PC-3 (cell line): ENCODE measurements around the gene COLEC12. TPM values are rescaled to one million over a fixed set of nuclear protein-coding genes. Genes with fewer than 3 reads are reported as not detected.

Source experiments
- ATAC-seq: fragments of 200-7000 bp; cut with Tn5 transposase; 2 replicates; pipeline ENCODE4 v1.9.1; 2020; ENCODE audit warnings: mild to moderate bottlenecking, moderate library complexity
- BruUV-seq: library from RNA; stranded (reverse); fragments of 400-500 nt; replicated peaks from 2 replicates; lab custom pipeline; 2021; lab: Mats Ljungman, UMichigan
- CTCF ChIA-PET: fragments of 300-600 bp; sonication (Branson Sonifier 250); formaldehyde crosslinking; loops from one replicate; lab custom pipeline; 2022; ENCODE audit warnings: antibody characterized with exemption; lab: Charles Lee
- POLR2A ChIA-PET: fragments of 300-600 bp; sonication (Branson Sonifier 250); formaldehyde crosslinking; loops from one replicate; lab custom pipeline; 2022; ENCODE audit warnings: antibody characterized with exemption; ENCODE audit not compliant: unreplicated experiment; lab: Charles Lee
- DNase-seq: peaks from one replicate; pipeline ENCODE4 v3.0.0-alpha.2; 2015
- H2AFZ ChIP-seq: fragments of 300-600 bp; sonication (generic); 2 replicates; pipeline ENCODE4 v1.6.0; 2016; ENCODE audit warnings: antibody characterized with exemption, low read length
- H3F3A ChIP-seq: fragments of 300-600 bp; sonication (generic); one replicate; pipeline ENCODE4 v1.6.0; 2017; ENCODE audit warnings: antibody characterized with exemption, low read length, control low read depth, mild to moderate bottlenecking; ENCODE audit not compliant: unreplicated experiment
- H3K27ac ChIP-seq: fragments of 300-600 bp; sonication (generic); 2 replicates; pipeline ENCODE4 v1.5.1; 2016; ENCODE audit warnings: mild to moderate bottlenecking, low read length
- H3K27me3 ChIP-seq: fragments of 300-600 bp; sonication (generic); 2 replicates; pipeline ENCODE4 v1.6.1; 2016; ENCODE audit warnings: low read length, mixed read lengths
- H3K36me3 ChIP-seq: fragments of 300-600 bp; sonication (generic); 2 replicates; pipeline ENCODE4 v1.6.1; 2016; ENCODE audit warnings: low read depth, mixed run types, low read length, mixed read lengths
- H3K4me1 ChIP-seq: fragments of 300-600 bp; sonication (generic); 2 replicates; pipeline ENCODE4 v1.5.1; 2016; ENCODE audit warnings: low read length; ENCODE audit not compliant: insufficient read depth
- H3K4me2 ChIP-seq: fragments of 300-600 bp; sonication (generic); 2 replicates; pipeline ENCODE4 v1.6.0; 2016; ENCODE audit warnings: low read length
- H3K4me3 ChIP-seq: fragments of 300-600 bp; sonication (generic); 2 replicates; pipeline ENCODE4 v1.5.1; 2016; ENCODE audit warnings: mild to moderate bottlenecking, low read length, mixed read lengths
- H3K79me2 ChIP-seq: fragments of 300-600 bp; sonication (generic); 2 replicates; pipeline ENCODE4 v1.6.1; 2017; ENCODE audit warnings: low read length, mixed read lengths
- H3K9ac ChIP-seq: fragments of 300-600 bp; sonication (generic); 2 replicates; pipeline ENCODE4 v1.6.0; 2016; ENCODE audit warnings: mild to moderate bottlenecking, low read length
- H3K9me2 ChIP-seq: fragments of 300-600 bp; sonication (generic); replicated peaks from 2 replicates; pipeline ENCODE4 v1.6.1; 2016; ENCODE audit warnings: mixed run types, low read length, mixed read lengths
- H3K9me3 ChIP-seq: fragments of 300-600 bp; sonication (generic); 2 replicates; pipeline ENCODE4 v1.6.1; 2016; ENCODE audit warnings: low read length, mixed read lengths
- H4K20me1 ChIP-seq: fragments of 300-600 bp; sonication (generic); 2 replicates; pipeline ENCODE4 v1.6.1; 2016; ENCODE audit warnings: low read length, mixed read lengths
- EZH2 ChIP-seq: fragments of 300-600 bp; sonication (generic); IDR thresholded peaks from one replicate; pipeline ENCODE4 v1.6.1; 2017; ENCODE audit warnings: antibody characterized with exemption, mild to moderate bottlenecking, low read length; ENCODE audit not compliant: unreplicated experiment
- EZH2phosphoT487 ChIP-seq: fragments of 300-600 bp; sonication (generic); IDR thresholded peaks from 2 replicates; pipeline ENCODE4 v1.6.1; 2018; ENCODE audit warnings: mild to moderate bottlenecking, antibody characterized with exemption, low read length, borderline replicate concordance
- intact Hi-C: fragments of 100-400 bp; cut with micrococcal nuclease; formaldehyde crosslinking; loops from 2 replicates; pipeline ENCODE4 v1.9.0; 2023
- total RNA-seq: library from RNA; depleted of rRNA; stranded (reverse); fragments of >200 nt; gene quantifications from 2 replicates; pipeline ENCODE4 v1.2.3, GENCODE V29; 2014
- TF ChIP-seq, protein P1 (sequence below): fragments of 300-600 bp; sonication (generic); conservative IDR thresholded peaks from 2 replicates; pipeline ENCODE4 v1.5.1; 2017; ENCODE audit warnings: antibody characterized with exemption, low read depth, mild to moderate bottlenecking, low read length

The COLEC12 gene
- total RNA-seq, 1 experiment from 2014 or later: 0.04 TPM

DNA sequence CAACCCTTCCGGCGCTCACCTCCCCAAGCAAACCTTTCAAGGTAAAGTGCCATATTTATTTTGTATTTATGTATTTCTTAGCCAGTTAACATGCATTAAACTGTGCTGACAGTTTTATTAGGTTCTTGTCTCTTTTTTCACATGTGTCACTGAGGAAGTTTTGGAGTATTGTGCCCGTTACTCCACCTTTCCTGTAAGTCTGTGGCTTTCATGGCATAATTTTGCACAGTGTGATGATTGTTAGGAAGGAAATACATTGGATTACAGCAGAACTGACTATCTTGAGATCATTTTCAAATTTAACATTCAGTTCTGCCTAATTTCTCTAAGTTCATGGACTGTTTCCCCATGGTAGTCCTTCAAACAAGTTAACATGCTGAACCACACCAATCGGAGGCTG is 67.7 kb downstream of the COLEC12 start:
- Histone ChIP-seq H3K9me2 (no peaks in the 10 kb centered on the region), H3K27ac (no peak overlapping the region)

GRCh38 chr18:429030-429429 is 71.5 kb downstream of the COLEC12 start:
- Histone ChIP-seq H3K9ac (no peak overlapping the region), H2AFZ (no peak overlapping the region), H3K79me2 (no peaks in the 10 kb centered on the region), H3K9me2 (no peaks in the 10 kb centered on the region), H3K4me2 (no peak overlapping the region), H3F3A (no peaks in the 10 kb centered on the region), H3K27ac (no peak overlapping the region), H3K4me3 (no peak overlapping the region), H3K9me3 (no peaks in the 10 kb centered on the region), H3K27me3 (peaks cover 16% of the 10 kb centered on the region), H4K20me1 (no peaks in the 10 kb centered on the region), H3K36me3 (no peaks in the 10 kb centered on the region), H3K4me1 (no peaks in the 10 kb centered on the region)
- ATAC-seq: no peak
- no peak for DNase-seq
- intact Hi-C loops: no loop called here
- ChIA-PET CTCF (interaction anchor here (0.6 kb wide), 1 partner anchor 9 kb away, joined by 3 read pairs; no protein-coding TSS in a partner anchor), POLR2A (interaction anchor here (0.6 kb wide), 1 partner anchor 163 kb away, joined by 4 read pairs; no protein-coding TSS in a partner anchor)
- BruUV-seq: no TSS peak
- TF ChIP-seq, protein P1, sequence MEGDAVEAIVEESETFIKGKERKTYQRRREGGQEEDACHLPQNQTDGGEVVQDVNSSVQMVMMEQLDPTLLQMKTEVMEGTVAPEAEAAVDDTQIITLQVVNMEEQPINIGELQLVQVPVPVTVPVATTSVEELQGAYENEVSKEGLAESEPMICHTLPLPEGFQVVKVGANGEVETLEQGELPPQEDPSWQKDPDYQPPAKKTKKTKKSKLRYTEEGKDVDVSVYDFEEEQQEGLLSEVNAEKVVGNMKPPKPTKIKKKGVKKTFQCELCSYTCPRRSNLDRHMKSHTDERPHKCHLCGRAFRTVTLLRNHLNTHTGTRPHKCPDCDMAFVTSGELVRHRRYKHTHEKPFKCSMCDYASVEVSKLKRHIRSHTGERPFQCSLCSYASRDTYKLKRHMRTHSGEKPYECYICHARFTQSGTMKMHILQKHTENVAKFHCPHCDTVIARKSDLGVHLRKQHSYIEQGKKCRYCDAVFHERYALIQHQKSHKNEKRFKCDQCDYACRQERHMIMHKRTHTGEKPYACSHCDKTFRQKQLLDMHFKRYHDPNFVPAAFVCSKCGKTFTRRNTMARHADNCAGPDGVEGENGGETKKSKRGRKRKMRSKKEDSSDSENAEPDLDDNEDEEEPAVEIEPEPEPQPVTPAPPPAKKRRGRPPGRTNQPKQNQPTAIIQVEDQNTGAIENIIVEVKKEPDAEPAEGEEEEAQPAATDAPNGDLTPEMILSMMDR: no peak
- TF ChIP-seq EZH2: no peak
- no peak for TF ChIP-seq EZH2phosphoT487

More for the DNA sequence above, 67.7 kb downstream of the COLEC12 start:
- H3K4me3 ChIP-seq: no peak overlapping the region
- no peaks in the 10 kb centered on the region for H3K4me1 ChIP-seq
- H3F3A ChIP-seq: no peaks in the 10 kb centered on the region
- no peaks in the 10 kb centered on the region for H4K20me1 ChIP-seq
- TF ChIP-seq, protein P1: no peak
- TF ChIP-seq EZH2 (no peak), EZH2phosphoT487 (no peak)
- no peak overlapping the region for H2AFZ ChIP-seq
- intact Hi-C loops: no loop called here
- DNase-seq (no peak), ATAC-seq (no peak)
- peaks cover 16% of the 10 kb centered on the region for H3K27me3 ChIP-seq
- no peaks in the 10 kb centered on the region for H3K79me2 ChIP-seq
- H3K4me2 ChIP-seq: no peak overlapping the region
- no peaks in the 10 kb centered on the region for H3K36me3 ChIP-seq
- ChIA-PET CTCF (no interaction called here), POLR2A (no interaction called here)
- H3K9ac ChIP-seq: no peak overlapping the region
- H3K9me3 ChIP-seq: no peaks in the 10 kb centered on the region
- no TSS peak for BruUV-seq

- ATAC-seq (no peak), DNase-seq (no peak)
- Histone ChIP-seq H3K27ac (no peak overlapping the region), H3F3A (no peaks in the 10 kb centered on the region), H3K79me2 (no peaks in the 10 kb centered on the region), H2AFZ (no peak overlapping the region), H3K9ac (no peak overlapping the region), H3K4me1 (no peaks in the 10 kb centered on the region), H3K9me3 (no peaks in the 10 kb centered on the region), H4K20me1 (no peaks in the 10 kb centered on the region), H3K36me3 (no peaks in the 10 kb centered on the region), H3K9me2 (no peaks in the 10 kb centered on the region), H3K4me2 (no peak overlapping the region), H3K4me3 (no peak overlapping the region), H3K27me3 (peaks cover 3% of the 10 kb centered on the region; the same call in 1 of the 2 replicates)
- CTCF ChIA-PET: no interaction called here
- TF ChIP-seq, protein P1: no peak
- TF ChIP-seq EZH2phosphoT487: no peak
- TF ChIP-seq EZH2: no peak
- no TSS peak for BruUV-seq
- intact Hi-C loops: no loop called here
- POLR2A ChIA-PET: no interaction called here
These were observed 73.5 kb downstream of the COLEC12 start for GRCh38 chr18:427005-427404.
